Spleen (tissue), 7 donors: ENCODE measurements around the gene C10orf90.

Source experiments
- POLR2AphosphoS5 ChIP-seq, 3 donors: sonication (generic); formaldehyde crosslinking; IDR thresholded peaks; one replicate each; pipeline ENCODE4 v1.5.1; 2017; ENCODE audit warnings: antibody characterized with exemption in 3 of 3
- TF ChIP-seq, protein P1 (sequence below), 11 experiments: fragments of 200-600 bp in 7 of 11; fragments of 450-650 bp in 4 of 11; sonication (generic) in 4 of 11; IDR thresholded peaks in 8 of 11; conservative IDR thresholded peaks in 3 of 11; 1 replicate in 7 of 11; 2 replicates in 4 of 11; pipeline versions ENCODE4 v1.4.0 to v1.8.0; 2016 to 2021; ENCODE audit warnings: antibody characterized with exemption in 11 of 11, inconsistent platforms in 4 of 11, mild to moderate bottlenecking in 1 of 11
- donor health status: DM: no; HTN: no; CAD: no; lungs with moderate emphysema.
- donor health status: DM: no; HTN: no; CAD: no.
- donor health status: DM: no; HTN: no; CAD: no.

DNA sequence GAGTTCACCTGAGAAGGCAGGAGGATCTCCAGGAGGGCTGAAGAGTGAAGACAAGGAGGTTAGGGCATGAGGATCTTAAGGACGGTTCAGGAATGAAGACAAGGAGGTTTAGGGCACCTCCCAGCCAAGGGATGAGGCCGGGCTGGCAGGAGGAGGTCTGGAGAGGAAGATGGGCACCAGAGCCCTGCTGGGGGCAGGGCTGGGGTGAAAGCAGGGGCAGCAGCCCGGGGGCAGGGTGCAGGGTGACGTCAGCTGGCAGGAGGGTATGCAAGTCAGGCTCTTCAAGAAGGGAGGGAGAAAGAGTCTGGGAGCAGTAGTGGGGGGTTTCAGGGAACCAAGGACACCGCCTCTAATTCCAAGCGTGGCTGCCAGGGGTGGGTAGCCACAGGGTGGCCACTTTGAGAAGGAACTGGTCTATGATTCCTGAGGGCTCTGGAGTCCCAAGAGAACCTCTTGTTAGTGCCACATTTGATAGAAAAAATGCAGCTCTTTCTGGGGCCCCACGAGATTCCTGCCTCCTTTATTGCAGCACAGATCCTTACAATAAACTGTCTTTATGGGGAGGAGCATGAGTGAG, 101.6 kb downstream of the C10orf90 start:
- TF ChIP-seq, protein P1, sequence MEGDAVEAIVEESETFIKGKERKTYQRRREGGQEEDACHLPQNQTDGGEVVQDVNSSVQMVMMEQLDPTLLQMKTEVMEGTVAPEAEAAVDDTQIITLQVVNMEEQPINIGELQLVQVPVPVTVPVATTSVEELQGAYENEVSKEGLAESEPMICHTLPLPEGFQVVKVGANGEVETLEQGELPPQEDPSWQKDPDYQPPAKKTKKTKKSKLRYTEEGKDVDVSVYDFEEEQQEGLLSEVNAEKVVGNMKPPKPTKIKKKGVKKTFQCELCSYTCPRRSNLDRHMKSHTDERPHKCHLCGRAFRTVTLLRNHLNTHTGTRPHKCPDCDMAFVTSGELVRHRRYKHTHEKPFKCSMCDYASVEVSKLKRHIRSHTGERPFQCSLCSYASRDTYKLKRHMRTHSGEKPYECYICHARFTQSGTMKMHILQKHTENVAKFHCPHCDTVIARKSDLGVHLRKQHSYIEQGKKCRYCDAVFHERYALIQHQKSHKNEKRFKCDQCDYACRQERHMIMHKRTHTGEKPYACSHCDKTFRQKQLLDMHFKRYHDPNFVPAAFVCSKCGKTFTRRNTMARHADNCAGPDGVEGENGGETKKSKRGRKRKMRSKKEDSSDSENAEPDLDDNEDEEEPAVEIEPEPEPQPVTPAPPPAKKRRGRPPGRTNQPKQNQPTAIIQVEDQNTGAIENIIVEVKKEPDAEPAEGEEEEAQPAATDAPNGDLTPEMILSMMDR (IDR thresholded peaks at IDR 0.05 in 8 of 11, conservative IDR thresholded peaks at IDR 0.05 in 3 of 11) = no peak
- TF ChIP-seq POLR2AphosphoS5 (IDR thresholded peaks at IDR 0.05) = no peak
